HepG2 (cell line): Measurements from ENCODE around the gene DUSP22. TPM values are rescaled to one million over a fixed set of nuclear protein-coding genes. Genes with fewer than 3 reads are reported as not detected.

ENCODE experiments used
- HES4 ChIP-seq: sonication (generic); formaldehyde crosslinking; IDR thresholded peaks from 2 replicates; pipeline ENCODE4 v1.9.0; 2021; ENCODE audit warnings: mild to moderate bottlenecking, missing genetic modification reagents, borderline replicate concordance
- IRX3 ChIP-seq: sonication (generic); formaldehyde crosslinking; IDR thresholded peaks from 2 replicates; pipeline ENCODE4 v1.8.1; 2023; ENCODE audit warnings: mild to moderate bottlenecking, low read depth, missing genetic modification reagents, borderline replicate concordance
- LBX2 ChIP-seq: sonication (generic); formaldehyde crosslinking; IDR thresholded peaks from 2 replicates; pipeline ENCODE4 v1.5.0; 2020; ENCODE audit warnings: missing genetic modification reagents, mild to moderate bottlenecking, borderline replicate concordance
- NFYC ChIP-seq: IDR thresholded peaks from 2 replicates; pipeline ENCODE4 v1.6.1; 2016; ENCODE audit warnings: missing genetic modification reagents, missing compliant biosample characterization
- NRL ChIP-seq: sonication (generic); formaldehyde crosslinking; IDR thresholded peaks from 2 replicates; pipeline ENCODE4 v1.5.0; 2020; ENCODE audit warnings: missing genetic modification reagents, mild to moderate bottlenecking, moderate library complexity, borderline replicate concordance
- SAFB2 ChIP-seq: sonication (generic); formaldehyde crosslinking; IDR thresholded peaks from 2 replicates; pipeline ENCODE4 v1.5.1; 2020; ENCODE audit warnings: missing genetic modification reagents, low read depth, mild to moderate bottlenecking, borderline replicate concordance
- SPEN ChIP-seq: sonication (generic); formaldehyde crosslinking; IDR thresholded peaks from 2 replicates; pipeline ENCODE4 v1.5.1; 2020; ENCODE audit warnings: low read depth, mild to moderate bottlenecking, missing genetic modification reagents
- YY1 ChIP-seq: IDR thresholded peaks from 2 replicates; pipeline ENCODE4 v1.6.1; 2011; ENCODE audit warnings: low read length, low read depth, moderate library complexity, mild to moderate bottlenecking; ENCODE audit not compliant: insufficient read depth, insufficient replicate concordance
- ZBTB33 ChIP-seq: sonication (generic); formaldehyde crosslinking; IDR thresholded peaks from 2 replicates; pipeline ENCODE4 v1.4.0; 2020; ENCODE audit warnings: missing genetic modification reagents
- ZMYM3 ChIP-seq: sonication (generic); formaldehyde crosslinking; IDR thresholded peaks from 2 replicates; pipeline ENCODE4 v1.5.1; 2020; ENCODE audit warnings: mild to moderate bottlenecking, missing genetic modification reagents
- ZNF546 ChIP-seq: sonication (generic); formaldehyde crosslinking; conservative IDR thresholded peaks from 2 replicates; pipeline ENCODE4 v1.8.1; 2023; ENCODE audit warnings: mild to moderate bottlenecking, missing genetic modification reagents
- ZNF619 ChIP-seq: sonication (generic); formaldehyde crosslinking; IDR thresholded peaks from 2 replicates; pipeline ENCODE4 v1.4.0; 2020; ENCODE audit warnings: mild to moderate bottlenecking, missing genetic modification reagents
- ZNF629 ChIP-seq: sonication (generic); formaldehyde crosslinking; conservative IDR thresholded peaks from 2 replicates; pipeline ENCODE4 v1.5.0; 2020; ENCODE audit warnings: missing genetic modification reagents
- polyA plus RNA-seq, 8 experiments: library from polyadenylated mRNA; depleted of rRNA in 3 of 8; stranded (reverse) in 7 of 8; unstranded in 1 of 8; fragments of >200 nt; fragmentation: Illumina TruSeq in 4 of 8; extraction: Trizol in 4 of 8; gene quantifications; 2 replicates each; pipeline versions ENCODE4 v1.2.1 to v1.2.3, GENCODE V29; 2011 to 2016; ENCODE audit warnings: low read depth in 4 of 8, missing spikeins in 1 of 8, mixed read lengths in 1 of 8; ENCODE audit not compliant: insufficient read depth in 1 of 8
- total RNA-seq, 5 experiments: library from RNA; depleted of rRNA; stranded (reverse); fragments of >200 nt; fragmentation: Illumina TruSeq; extraction: Trizol; gene quantifications; 2 replicates each; pipeline ENCODE4 v1.2.3, GENCODE V29; 2016; ENCODE audit warnings: low read depth in 1 of 5
- TF ChIP-seq, protein P1 (sequence below): sonication (generic); formaldehyde crosslinking; IDR thresholded peaks from 2 replicates; pipeline ENCODE4 v1.4.0; 2020; ENCODE audit warnings: mild to moderate bottlenecking, low read depth, missing genetic modification reagents
- TF ChIP-seq, protein P2 (sequence below): sonication (generic); formaldehyde crosslinking; IDR thresholded peaks from 2 replicates; pipeline ENCODE4 v1.8.0; 2022; ENCODE audit warnings: mild to moderate bottlenecking, missing genetic modification reagents, borderline replicate concordance
- TF ChIP-seq, protein P3 (sequence below): sonication (generic); formaldehyde crosslinking; IDR thresholded peaks from 2 replicates; pipeline ENCODE4 v1.8.1; 2022; ENCODE audit warnings: mild to moderate bottlenecking, missing genetic modification reagents
- TF ChIP-seq, protein P4 (sequence below): sonication (generic); formaldehyde crosslinking; IDR thresholded peaks from 2 replicates; pipeline ENCODE4 v1.5.0; 2020; ENCODE audit warnings: mild to moderate bottlenecking, missing genetic modification reagents, borderline replicate concordance

Gene DUSP22
- total and polyA plus RNA-seq, 2 of the 13 experiments (the other 11 are each of a cell fraction or from before 2014, with no cell fraction given): 20.2 to 32.8 TPM

DNA sequence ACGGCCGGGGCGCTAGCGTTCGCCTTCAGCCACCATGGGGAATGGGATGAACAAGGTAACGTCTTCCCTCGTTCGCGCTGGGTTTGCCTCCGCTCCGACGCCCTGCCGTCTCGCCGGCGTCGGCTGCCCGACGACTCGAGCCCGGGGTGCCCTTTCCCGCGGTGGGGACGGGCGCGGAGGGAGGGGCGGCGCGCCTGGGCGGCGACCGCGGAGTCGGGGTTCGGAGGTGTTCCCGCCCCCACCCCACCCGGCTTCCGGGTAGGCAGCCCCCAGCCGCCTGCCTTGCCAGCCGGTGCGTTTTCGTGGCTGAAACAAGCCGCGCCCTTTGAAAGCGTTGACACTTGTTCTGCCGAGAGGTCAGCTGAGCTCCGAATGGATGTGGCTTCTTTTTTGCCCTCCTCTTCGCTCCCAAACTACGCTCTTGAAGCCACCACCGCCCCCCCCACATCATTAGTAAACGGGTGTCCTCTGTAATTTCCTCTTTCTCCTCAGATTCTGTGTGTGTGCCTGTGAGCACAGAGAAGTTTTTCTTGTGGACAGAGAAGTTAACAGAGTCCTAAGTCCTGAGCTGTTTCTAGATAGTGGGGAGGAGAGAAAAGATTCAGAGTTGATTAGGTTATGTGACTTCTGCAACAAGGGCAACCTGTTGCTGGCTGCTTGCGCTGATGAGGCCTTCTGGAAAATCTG lies 362 bp downstream of the DUSP22 start (continued):
- TF ChIP-seq, protein P1, sequence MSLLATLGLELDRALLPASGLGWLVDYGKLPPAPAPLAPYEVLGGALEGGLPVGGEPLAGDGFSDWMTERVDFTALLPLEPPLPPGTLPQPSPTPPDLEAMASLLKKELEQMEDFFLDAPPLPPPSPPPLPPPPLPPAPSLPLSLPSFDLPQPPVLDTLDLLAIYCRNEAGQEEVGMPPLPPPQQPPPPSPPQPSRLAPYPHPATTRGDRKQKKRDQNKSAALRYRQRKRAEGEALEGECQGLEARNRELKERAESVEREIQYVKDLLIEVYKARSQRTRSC: 0 out of 2 replicates have a peak, but pooled peaks have one; percentile 21
- 0 out of 2 replicates have a peak, but pooled peaks have one; percentile 9 for TF ChIP-seq ZMYM3 (CRISPR knock-in tag)
- no peak for TF ChIP-seq NFYC
- no peak for TF ChIP-seq ZNF546 (CRISPR knock-in tag)
- TF ChIP-seq SPEN (CRISPR knock-in tag): peak; percentile 64; the same call in 1 of the 2 replicates
- peak; percentile 63; the same call in 1 of the 2 replicates for TF ChIP-seq SAFB2 (CRISPR knock-in tag)
- 0 out of 2 replicates have a peak, but pooled peaks have one; percentile 4 for TF ChIP-seq ZNF629
- TF ChIP-seq, protein P2, sequence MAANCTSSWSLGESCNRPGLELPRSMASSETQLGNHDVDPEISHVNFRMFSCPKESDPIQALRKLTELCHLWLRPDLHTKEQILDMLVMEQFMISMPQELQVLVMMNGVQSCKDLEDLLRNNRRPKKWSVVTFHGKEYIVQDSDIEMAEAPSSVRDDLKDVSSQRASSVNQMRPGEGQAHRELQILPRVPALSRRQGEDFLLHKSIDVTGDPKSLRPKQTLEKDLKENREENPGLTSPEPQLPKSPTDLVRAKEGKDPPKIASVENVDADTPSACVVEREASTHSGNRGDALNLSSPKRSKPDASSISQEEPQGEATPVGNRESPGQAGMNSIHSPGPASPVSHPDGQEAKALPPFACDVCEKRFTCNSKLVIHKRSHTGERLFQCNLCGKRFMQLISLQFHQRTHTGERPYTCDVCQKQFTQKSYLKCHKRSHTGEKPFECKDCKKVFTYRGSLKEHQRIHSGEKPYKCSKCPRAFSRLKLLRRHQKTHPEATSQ (CRISPR knock-in tag): peak; percentile 84
- TF ChIP-seq IRX3: peak; percentile 96
- 0 out of 2 replicates have a peak, but pooled peaks have one; percentile 81 for TF ChIP-seq NRL (CRISPR knock-in tag)
- TF ChIP-seq, protein P3, sequence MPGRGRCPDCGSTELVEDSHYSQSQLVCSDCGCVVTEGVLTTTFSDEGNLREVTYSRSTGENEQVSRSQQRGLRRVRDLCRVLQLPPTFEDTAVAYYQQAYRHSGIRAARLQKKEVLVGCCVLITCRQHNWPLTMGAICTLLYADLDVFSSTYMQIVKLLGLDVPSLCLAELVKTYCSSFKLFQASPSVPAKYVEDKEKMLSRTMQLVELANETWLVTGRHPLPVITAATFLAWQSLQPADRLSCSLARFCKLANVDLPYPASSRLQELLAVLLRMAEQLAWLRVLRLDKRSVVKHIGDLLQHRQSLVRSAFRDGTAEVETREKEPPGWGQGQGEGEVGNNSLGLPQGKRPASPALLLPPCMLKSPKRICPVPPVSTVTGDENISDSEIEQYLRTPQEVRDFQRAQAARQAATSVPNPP (CRISPR knock-in tag): no peak
- TF ChIP-seq, protein P4, sequence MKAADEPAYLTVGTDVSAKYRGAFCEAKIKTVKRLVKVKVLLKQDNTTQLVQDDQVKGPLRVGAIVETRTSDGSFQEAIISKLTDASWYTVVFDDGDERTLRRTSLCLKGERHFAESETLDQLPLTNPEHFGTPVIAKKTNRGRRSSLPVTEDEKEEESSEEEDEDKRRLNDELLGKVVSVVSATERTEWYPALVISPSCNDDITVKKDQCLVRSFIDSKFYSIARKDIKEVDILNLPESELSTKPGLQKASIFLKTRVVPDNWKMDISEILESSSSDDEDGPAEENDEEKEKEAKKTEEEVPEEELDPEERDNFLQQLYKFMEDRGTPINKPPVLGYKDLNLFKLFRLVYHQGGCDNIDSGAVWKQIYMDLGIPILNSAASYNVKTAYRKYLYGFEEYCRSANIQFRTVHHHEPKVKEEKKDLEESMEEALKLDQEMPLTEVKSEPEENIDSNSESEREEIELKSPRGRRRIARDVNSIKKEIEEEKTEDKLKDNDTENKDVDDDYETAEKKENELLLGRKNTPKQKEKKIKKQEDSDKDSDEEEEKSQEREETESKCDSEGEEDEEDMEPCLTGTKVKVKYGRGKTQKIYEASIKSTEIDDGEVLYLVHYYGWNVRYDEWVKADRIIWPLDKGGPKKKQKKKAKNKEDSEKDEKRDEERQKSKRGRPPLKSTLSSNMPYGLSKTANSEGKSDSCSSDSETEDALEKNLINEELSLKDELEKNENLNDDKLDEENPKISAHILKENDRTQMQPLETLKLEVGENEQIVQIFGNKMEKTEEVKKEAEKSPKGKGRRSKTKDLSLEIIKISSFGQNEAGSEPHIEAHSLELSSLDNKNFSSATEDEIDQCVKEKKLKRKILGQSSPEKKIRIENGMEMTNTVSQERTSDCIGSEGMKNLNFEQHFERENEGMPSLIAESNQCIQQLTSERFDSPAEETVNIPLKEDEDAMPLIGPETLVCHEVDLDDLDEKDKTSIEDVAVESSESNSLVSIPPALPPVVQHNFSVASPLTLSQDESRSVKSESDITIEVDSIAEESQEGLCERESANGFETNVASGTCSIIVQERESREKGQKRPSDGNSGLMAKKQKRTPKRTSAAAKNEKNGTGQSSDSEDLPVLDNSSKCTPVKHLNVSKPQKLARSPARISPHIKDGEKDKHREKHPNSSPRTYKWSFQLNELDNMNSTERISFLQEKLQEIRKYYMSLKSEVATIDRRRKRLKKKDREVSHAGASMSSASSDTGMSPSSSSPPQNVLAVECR (CRISPR knock-in tag): peak; percentile 86
- TF ChIP-seq LBX2 (CRISPR knock-in tag): peak; percentile 33; the same call in 1 of the 2 replicates
- 0 out of 2 replicates have a peak, but pooled peaks have one; percentile 5 for TF ChIP-seq ZBTB33 (CRISPR knock-in tag)
- TF ChIP-seq ZNF619 (CRISPR knock-in tag): no peak
- peak; percentile 20 for TF ChIP-seq YY1
- TF ChIP-seq HES4 (CRISPR knock-in tag): peak; percentile 71; the same call in 1 of the 2 replicates
